GM21825 (cell line): Measurements from ENCODE around the gene BOD1L1.

Experiments
- ATAC-seq: cut with Tn5 transposase; IDR thresholded peaks from one replicate; pipeline ENCODE4 v1.9.1; 2021; ENCODE audit warnings: mild to moderate bottlenecking, moderate library complexity; ENCODE audit not compliant: unreplicated experiment

Gene BOD1L1

DNA sequence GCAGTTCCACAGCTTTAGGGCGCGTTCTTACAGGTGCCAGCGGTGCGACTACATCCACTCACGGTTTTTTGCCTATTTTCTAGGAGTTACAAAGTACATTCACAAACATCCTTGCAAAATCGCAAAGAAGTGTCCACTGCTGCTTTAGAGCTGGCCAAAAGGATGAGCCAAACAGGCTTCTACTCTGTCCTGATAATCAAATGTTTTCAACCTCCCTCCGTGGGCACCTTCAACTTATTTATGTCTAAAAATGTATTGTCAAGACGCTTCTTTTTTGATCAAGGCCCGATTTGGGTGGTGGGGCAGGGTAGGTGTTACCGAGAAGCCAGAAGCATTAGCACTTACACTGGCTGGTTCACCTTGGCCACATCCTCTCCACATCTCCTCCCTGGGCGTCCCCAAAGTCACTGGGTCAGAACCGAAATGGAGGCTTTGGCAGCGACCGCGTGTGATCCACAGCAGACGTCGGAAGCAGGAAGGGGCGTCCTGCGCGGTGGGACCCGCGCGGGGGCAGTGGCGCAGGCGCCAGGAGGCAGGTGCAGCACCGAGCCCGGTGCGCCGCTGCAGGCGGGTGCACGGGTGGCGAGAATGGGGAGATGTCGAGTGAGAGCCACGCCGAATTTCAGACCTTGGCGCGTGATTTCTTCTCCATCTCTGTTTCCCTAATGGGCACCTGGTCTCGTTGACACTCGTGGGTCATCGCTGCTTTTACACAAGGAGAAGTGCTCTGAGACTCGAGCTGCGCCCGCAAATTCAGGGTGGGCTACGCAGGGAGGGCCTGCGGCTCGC is 100.1 kb downstream of the BOD1L1 start:
- no peak for ATAC-seq

DNA sequence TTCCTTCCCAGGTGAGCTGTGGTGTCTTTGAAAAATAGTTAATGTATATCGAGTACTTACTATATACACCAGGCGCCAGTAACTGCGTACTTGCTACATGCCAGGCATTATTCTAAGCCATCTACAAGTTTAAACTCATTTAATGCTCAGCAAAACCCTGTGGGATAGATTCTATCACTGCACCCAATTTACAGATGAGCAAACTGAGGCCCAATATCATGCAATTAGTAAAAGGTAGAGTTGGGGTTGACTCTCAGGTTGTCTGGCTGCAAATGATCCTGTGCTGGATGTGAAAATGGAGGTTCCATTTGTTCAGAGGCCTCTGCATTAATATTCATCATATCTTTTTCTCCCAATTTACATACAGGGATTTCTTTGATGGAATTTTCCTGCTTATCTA is 100.9 kb downstream of the BOD1L1 start:
- ATAC-seq, result no peak

DNA sequence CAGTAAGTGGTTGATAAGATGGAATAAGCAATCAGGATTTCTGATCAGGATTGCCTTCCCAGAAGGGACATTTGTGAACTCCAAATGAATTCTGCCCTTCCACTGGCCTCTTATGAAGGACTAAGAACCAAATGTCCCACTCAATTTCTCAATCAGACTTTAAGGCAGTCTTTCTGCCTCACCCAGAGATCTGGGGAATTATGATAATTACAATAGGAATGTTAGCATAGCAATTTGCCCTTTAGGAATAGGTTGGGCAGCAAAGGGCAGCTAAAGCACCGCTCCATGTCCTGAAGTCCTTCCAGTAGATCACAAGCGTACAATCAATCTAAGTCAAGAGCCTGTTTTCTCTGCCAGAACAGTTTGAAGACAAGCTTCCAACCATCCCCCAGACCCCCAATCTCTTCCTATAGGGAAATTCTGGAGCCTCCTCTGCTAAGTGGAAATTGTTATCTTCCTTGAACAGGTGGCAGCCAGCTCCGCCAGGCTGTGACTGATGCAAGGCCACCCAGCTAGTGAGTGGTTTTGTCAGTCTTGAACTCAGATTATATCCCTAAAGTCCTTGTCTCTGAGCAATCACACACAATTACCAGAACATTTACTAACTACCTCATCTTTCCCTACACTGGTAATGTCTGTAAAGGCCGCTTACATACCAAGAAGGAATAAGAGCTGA is 101.8 kb downstream of the BOD1L1 start:
- ATAC-seq, result no peak

DNA sequence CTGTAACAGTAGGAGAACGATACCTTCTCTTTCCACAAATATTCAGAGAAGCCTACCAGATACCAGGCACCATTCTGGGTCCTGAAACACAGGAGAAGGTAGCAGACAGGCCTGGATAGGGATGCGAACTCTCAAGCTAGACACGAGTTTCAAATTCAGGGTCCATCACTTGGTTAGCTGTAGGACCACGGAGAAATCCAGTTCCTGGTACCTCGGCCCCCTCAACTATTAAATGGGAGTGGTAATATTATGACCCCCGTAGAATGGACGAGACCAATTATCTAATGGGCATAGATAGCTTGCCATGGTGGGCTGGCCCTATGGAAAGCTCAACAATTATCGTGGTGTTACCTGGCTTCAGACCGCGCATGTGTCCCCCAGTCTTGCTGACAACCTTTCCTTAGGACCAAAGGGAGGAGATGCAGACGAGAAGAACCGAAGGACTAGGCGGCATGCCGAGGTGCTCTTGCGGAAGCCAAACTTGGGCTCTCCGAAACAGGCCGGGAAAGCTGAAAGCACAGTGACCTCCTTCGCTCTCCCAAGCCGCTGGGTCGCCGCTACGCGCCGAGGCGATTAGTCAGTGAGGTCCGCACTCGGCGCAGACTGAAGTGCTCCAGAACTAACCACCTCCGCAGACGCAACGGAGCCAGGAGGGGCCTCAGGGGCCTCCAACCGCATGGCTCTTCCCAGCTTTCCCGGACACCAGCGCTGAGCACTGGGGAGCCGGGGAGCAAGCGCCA is 102.9 kb downstream of the BOD1L1 start:
- ATAC-seq, result no peak

DNA sequence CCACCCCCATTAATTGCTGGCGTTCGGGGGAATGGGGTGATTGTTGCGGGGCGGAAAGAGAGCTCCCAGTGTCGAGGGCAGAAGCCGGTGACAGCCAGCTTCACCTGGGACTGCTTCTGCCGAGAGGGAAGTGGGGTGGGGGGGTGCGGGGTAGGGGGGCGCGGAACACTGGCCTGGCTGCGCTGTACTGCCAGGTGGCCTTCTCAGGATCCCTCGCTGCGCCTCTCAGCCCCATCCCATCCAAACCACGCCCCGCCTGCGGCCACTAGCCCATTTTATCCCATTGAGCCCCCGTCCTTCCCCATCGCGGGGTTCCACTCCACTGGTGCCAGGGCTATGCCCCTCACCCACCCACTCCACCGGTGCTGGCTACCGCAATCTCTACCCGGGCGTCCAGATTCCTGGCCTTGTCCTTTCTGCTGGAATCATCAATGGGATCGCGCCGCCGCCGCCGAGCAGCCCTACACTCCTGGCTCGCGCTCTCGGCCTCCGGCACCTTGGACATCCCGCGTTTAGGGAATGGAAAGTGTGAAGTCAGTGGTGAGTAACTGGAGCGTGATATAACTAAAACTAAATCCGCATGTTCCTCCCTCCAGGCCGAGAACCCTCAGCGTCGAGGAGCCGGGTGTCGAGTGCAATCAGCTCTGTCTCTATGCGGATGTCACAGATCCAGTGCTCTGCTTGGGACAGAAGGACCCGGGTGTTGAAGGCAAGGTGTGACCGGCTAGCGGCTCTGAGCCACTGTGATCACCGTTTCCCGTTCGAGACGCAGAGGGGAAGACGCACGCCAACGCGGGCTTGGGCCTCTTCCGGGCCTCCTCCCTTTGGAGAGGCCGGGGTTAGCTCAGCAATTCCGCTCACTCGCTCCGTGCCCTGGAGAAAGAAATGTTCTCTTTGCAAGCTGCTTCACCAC is 103.7 kb downstream of the BOD1L1 start:
- no peak for ATAC-seq

DNA sequence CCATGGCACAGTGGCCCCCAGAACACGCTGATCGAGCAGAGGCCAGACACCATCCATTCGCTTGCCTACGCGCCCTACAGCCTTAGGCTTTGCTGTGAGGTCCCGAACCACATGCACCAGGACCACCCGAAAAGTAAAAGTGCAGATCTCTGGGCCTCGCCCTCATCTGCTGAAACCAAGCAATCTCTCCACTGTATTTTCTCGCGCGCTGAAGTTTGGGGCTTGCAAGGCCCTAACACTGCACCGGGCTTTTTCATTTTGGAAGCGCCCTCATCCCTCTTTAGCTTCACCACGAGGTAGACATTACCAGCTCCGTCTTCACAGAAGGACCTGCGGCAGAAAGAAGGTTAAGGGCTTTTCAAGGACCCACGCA is 104.4 kb downstream of the BOD1L1 start:
- ATAC-seq, result no peak

DNA sequence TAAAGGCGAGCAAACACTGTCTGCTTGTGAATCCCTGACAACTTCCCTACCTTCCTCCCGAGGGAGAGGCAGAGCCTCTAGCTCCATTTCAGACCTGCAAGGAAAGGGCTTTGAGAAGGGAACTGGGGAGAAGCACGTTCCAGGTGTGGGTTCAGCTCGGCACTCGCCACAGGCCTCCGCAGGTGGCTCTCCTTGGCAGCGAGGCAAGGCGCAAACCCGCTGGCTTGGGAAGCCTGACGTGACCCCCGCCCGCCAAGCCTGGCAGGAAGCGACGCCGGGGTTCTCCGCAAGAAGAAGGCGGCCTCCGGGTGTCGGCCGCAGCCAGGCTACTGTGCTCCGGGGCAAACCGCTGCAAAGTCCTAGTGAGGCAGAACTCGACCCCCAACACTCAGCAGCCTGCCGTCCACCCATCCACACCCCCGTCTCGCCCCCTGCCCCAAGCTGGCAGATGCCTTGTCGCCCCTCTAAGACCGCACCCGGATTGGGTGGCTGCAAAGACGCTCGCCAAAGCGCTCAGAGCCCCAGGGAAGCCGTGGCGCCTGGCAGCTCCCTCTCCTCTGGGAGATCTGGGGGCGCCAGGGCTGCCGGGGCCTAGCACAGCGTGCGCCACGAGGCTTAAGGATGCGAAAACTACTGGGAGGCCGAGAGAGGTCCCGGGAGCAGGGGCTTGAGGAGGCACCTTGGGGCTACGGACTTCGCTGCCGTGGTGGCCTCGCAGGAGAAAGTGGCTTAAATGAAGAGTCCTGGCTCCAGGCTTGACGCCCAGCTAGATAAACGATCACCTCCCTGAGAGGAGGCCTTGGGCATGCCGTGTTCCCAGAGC is 105.0 kb downstream of the BOD1L1 start:
- ATAC-seq, result no peak

DNA sequence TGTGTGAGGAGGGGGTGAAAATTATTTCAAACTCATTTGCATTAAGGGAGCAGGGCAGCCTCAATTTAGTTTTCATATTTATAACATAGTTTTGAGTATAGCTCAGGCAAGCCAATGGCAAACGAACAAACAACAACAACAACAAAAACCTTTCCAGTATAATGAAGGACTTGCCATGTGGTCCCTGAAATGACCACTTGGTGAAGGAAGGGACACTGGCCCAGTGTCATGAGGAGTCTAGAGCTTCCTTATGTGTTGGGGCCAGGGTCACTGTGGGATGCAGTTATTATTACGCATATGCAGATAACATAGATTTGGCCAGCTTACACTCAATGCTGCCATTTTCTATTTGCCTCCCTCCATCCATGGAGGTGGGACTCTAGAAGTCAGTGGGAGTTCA is 106.5 kb downstream of the BOD1L1 start:
- no peak for ATAC-seq
